ENCODE measurements around the gene TLL1.

The TLL1 gene

GRCh38 chr4:165828928-165829327 is 44.1 kb upstream of the TLL1 start:
- Histone ChIP-seq H3K27ac (ENCODE audit: low read length) (no peak overlapping the region), H3K4me2 (ENCODE audit: insufficient read depth, low read length) (no peak overlapping the region), H3K4me1 (ENCODE audit: insufficient read depth, low read length) (no peaks in the 10 kb centered on the region), H3K9me3 (ENCODE audit: insufficient read depth, low read length, severe bottlenecking) (no peaks in the 10 kb centered on the region), H3K36me3 (ENCODE audit: insufficient read depth, low read length) (no peaks in the 10 kb centered on the region), H3K4me3 (ENCODE audit: low read depth in 1 of 2, low read length in 2 of 2) (no peak overlapping the region), H3K9ac (ENCODE audit: low read depth, low read length) (no peak overlapping the region), H4K20me1 (ENCODE audit: insufficient read depth, low read length) (no peaks in the 10 kb centered on the region), H3K27me3 (ENCODE audit: insufficient read depth, low read length, poor library complexity) (no peaks in the 10 kb centered on the region), H3K79me2 (ENCODE audit: insufficient read depth, low read length) (no peaks in the 10 kb centered on the region), H2AFZ (ENCODE audit: low read depth, low read length) (no peak overlapping the region)
- DNase-seq (no peak), ATAC-seq (ENCODE audit: insufficient read depth, low read depth) (no peak)
- TF ChIP-seq EZH2 (IDR thresholded peaks at IDR 0.05; ENCODE audit: borderline replicate concordance, low read depth, low read length, severe bottlenecking), result no peak
- TF ChIP-seq, protein P1, sequence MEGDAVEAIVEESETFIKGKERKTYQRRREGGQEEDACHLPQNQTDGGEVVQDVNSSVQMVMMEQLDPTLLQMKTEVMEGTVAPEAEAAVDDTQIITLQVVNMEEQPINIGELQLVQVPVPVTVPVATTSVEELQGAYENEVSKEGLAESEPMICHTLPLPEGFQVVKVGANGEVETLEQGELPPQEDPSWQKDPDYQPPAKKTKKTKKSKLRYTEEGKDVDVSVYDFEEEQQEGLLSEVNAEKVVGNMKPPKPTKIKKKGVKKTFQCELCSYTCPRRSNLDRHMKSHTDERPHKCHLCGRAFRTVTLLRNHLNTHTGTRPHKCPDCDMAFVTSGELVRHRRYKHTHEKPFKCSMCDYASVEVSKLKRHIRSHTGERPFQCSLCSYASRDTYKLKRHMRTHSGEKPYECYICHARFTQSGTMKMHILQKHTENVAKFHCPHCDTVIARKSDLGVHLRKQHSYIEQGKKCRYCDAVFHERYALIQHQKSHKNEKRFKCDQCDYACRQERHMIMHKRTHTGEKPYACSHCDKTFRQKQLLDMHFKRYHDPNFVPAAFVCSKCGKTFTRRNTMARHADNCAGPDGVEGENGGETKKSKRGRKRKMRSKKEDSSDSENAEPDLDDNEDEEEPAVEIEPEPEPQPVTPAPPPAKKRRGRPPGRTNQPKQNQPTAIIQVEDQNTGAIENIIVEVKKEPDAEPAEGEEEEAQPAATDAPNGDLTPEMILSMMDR (IDR thresholded peaks at IDR 0.05; ENCODE audit: borderline replicate concordance, extremely low read depth, low read length, poor library complexity, severe bottlenecking), result no peak

DNA sequence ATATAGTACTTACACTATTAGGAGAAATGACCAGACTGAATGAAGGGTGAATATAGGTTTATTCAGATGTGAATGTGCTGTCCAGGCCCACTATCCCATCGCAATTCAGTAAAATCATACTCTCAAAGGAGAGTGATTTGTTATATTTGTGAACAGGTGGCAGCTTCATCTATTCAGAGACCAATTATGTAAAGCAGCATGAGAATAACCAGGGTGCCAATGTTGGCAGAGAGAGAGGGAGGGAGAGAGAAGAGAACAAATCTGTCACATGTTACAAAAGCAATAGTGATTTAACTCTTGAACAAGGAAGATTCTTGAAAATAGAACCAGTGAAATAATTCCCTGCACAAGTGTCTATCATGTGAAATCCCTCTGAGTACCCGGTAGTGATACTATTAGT is 38.9 kb upstream of the TLL1 start:
- no peak overlapping the region for H3K4me2 ChIP-seq (ENCODE audit: insufficient read depth, low read length)
- no peaks in the 10 kb centered on the region for H3K36me3 ChIP-seq (ENCODE audit: insufficient read depth, low read length)

GRCh38 chr4:165838575-165838974 is 34.5 kb upstream of the TLL1 start:
- DNase-seq (no peak), ATAC-seq (ENCODE audit: insufficient read depth, low read depth) (no peak)
- H2AFZ ChIP-seq (ENCODE audit: low read depth, low read length), result no peak overlapping the region
- H3K4me2 ChIP-seq (ENCODE audit: insufficient read depth, low read length), result no peak overlapping the region
- H3K36me3 ChIP-seq (ENCODE audit: insufficient read depth, low read length), result no peaks in the 10 kb centered on the region
- TF ChIP-seq EZH2 (IDR thresholded peaks at IDR 0.05; ENCODE audit: borderline replicate concordance, low read depth, low read length, severe bottlenecking), result no peak
- TF ChIP-seq, protein P1 (IDR thresholded peaks at IDR 0.05; ENCODE audit: borderline replicate concordance, extremely low read depth, low read length, poor library complexity, severe bottlenecking), result no peak
- H3K4me1 ChIP-seq (ENCODE audit: insufficient read depth, low read length), result no peaks in the 10 kb centered on the region
- no peaks in the 10 kb centered on the region for H3K27me3 ChIP-seq (ENCODE audit: insufficient read depth, low read length, poor library complexity)
- H4K20me1 ChIP-seq (ENCODE audit: insufficient read depth, low read length), result no peaks in the 10 kb centered on the region
- H3K9ac ChIP-seq (ENCODE audit: low read depth, low read length), result no peak overlapping the region
- no peak overlapping the region for H3K27ac ChIP-seq (ENCODE audit: low read length)
- no peaks in the 10 kb centered on the region for H3K9me3 ChIP-seq (ENCODE audit: insufficient read depth, low read length, severe bottlenecking)
- H3K79me2 ChIP-seq (ENCODE audit: insufficient read depth, low read length), result no peaks in the 10 kb centered on the region
- no peak overlapping the region for H3K4me3 ChIP-seq (ENCODE audit: low read depth in 1 of 2, low read length in 2 of 2)

More for the DNA sequence above, 38.9 kb upstream of the TLL1 start:
- Histone ChIP-seq H4K20me1 (ENCODE audit: insufficient read depth, low read length) (no peaks in the 10 kb centered on the region), H3K27ac (ENCODE audit: low read length) (no peak overlapping the region), H2AFZ (ENCODE audit: low read depth, low read length) (no peak overlapping the region), H3K4me1 (ENCODE audit: insufficient read depth, low read length) (no peaks in the 10 kb centered on the region), H3K79me2 (ENCODE audit: insufficient read depth, low read length) (no peaks in the 10 kb centered on the region), H3K27me3 (ENCODE audit: insufficient read depth, low read length, poor library complexity) (no peaks in the 10 kb centered on the region), H3K4me3 (ENCODE audit: low read depth in 1 of 2, low read length in 2 of 2) (no peak overlapping the region), H3K9ac (ENCODE audit: low read depth, low read length) (no peak overlapping the region), H3K9me3 (ENCODE audit: insufficient read depth, low read length, severe bottlenecking) (no peaks in the 10 kb centered on the region)
- no peak for TF ChIP-seq EZH2 (IDR thresholded peaks at IDR 0.05; ENCODE audit: borderline replicate concordance, low read depth, low read length, severe bottlenecking)
- TF ChIP-seq, protein P1 (IDR thresholded peaks at IDR 0.05; ENCODE audit: borderline replicate concordance, extremely low read depth, low read length, poor library complexity, severe bottlenecking), result no peak
- no peak for DNase-seq
- ATAC-seq (ENCODE audit: insufficient read depth, low read depth), result no peak
